Naive B cell (primary cell): ENCODE results near the gene TMEM150A. TPM values are rescaled to one million over a fixed set of nuclear protein-coding genes. Genes with fewer than 3 reads are reported as not detected.
"Not testable (repeated sequence)": the region's sequence is repeated elsewhere in the genome, so short reads cannot be mapped to it uniquely, and the experiment has no call there.

Experiments used
- ATAC-seq, 2 donors: fragments of 150-1000 bp; cut with Tn5 transposase; 2 replicates each; pipeline ENCODE4 v1.10.0; 2021; ENCODE audit warnings: low read depth in 2 of 2, mild to moderate bottlenecking in 2 of 2, moderate library complexity in 2 of 2
- DNase-seq: peaks from one replicate; pipeline ENCODE4 v3.0.0; 2022
- H3K27ac Mint-ChIP-seq, 6 donors: one replicate each; pipeline ENCODE4 v1.8.0; 2020 to 2022; ENCODE audit warnings: mild to moderate bottlenecking in 6 of 6, mixed read lengths in 6 of 6, moderate library complexity in 5 of 6, inconsistent platforms in 2 of 6
- H3K27me3 Mint-ChIP-seq, 3 donors: one replicate each; pipeline ENCODE4 v1.8.0; 2021 to 2022; ENCODE audit warnings: mixed read lengths in 3 of 3, mild to moderate bottlenecking in 1 of 3
- H3K36me3 Mint-ChIP-seq, 2 donors: one replicate each; pipeline ENCODE4 v1.8.0; 2020 to 2022; ENCODE audit warnings: mixed read lengths in 2 of 2, inconsistent platforms in 1 of 2, mild to moderate bottlenecking in 1 of 2
- H3K4me1 Mint-ChIP-seq, 3 donors: one replicate each; pipeline ENCODE4 v1.8.0; 2020 to 2022; ENCODE audit warnings: mixed read lengths in 3 of 3, inconsistent platforms in 1 of 3, mild to moderate bottlenecking in 1 of 3, moderate library complexity in 1 of 3
- H3K4me3 Mint-ChIP-seq, 8 donors: one replicate each; pipeline ENCODE4 v1.8.0; 2020 to 2022; ENCODE audit warnings: mild to moderate bottlenecking in 8 of 8, mixed read lengths in 8 of 8, moderate library complexity in 8 of 8, inconsistent platforms in 2 of 8
- H3K9me3 Mint-ChIP-seq, 7 donors: one replicate each; pipeline ENCODE4 v1.8.0; 2020 to 2022; ENCODE audit warnings: mixed read lengths in 7 of 7, mild to moderate bottlenecking in 5 of 7, inconsistent platforms in 2 of 7, moderate library complexity in 1 of 7
- polyA plus RNA-seq, 6 donors: library from polyadenylated mRNA; unstranded; fragments of 300-500 nt; fragmentation: Illumina TruSeq; gene quantifications; one replicate each; pipeline ENCODE4 v1.2.3, GENCODE V29; 2021; ENCODE audit warnings: low read depth in 6 of 6

Gene TMEM150A
- polyA plus RNA-seq, 6 donors from 2014 or later, result 11.8 to 25.0 (median 14.5) TPM

GRCh38 chr2:85631316-85631715 is 28.8 kb upstream of the TMEM150A start:
- Mint-ChIP-seq H3K9me3 (no peaks in the 10 kb centered on the region), H3K27me3 (no peaks in the 10 kb centered on the region), H3K27ac (no peak overlapping the region), H3K4me1 (peaks cover 7 to 22% (median 19%) of the 10 kb centered on the region in 3 donors), H3K36me3 (peaks cover 7 to 29% of the 10 kb centered on the region in 2 donors), H3K4me3 (no peak overlapping the region)
- no peak for DNase-seq
- ATAC-seq, result no peak

- H3K4me3 Mint-ChIP-seq, result peak overlapping the region in 1 of 8 donors; percentile 39
- H3K27ac Mint-ChIP-seq, result peak overlapping the region in 5 of 6 donors; percentile 6 to 91 (median 82)
- peaks cover 4 to 19% (median 12%) of the 10 kb centered on the region in 3 donors for H3K4me1 Mint-ChIP-seq
- H3K36me3 Mint-ChIP-seq, result peaks cover 14 to 20% of the 10 kb centered on the region in 2 donors
- DNase-seq (no peak), ATAC-seq (peak; percentile 69 to 90)
- H3K27me3 Mint-ChIP-seq, result no peaks in the 10 kb centered on the region
- no peaks in the 10 kb centered on the region for H3K9me3 Mint-ChIP-seq
Measured at GRCh38 chr2:85628658-85629057, 26.2 kb upstream of the TMEM150A start.

DNA sequence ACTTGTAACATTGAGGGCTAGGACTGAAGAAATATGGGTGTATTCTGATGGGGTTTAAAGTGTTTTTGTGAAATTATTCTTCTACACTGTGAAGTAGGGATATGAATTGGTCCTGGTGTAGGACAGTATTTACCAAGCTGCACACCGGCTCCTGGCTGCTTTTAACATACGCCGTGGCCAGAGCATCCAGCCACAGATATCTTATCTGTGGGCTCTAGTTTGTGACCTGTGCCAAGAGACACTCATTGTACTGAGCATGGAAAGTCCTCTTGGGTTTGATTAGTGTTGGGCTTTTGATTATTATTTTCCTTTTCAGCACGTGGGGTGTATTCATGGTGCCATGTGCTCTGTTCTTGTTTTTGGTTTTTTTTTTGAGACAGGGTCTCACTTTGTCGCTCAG is 21.5 kb upstream of the TMEM150A start:
- Mint-ChIP-seq H3K27me3 (no peaks in the 10 kb centered on the region), H3K4me3 (no peak overlapping the region), H3K36me3 (peaks cover 8 to 21% of the 10 kb centered on the region in 2 donors), H3K27ac (no peak overlapping the region), H3K4me1 (peaks cover 6 to 13% (median 6%) of the 10 kb centered on the region in 3 donors), H3K9me3 (no peaks in the 10 kb centered on the region)
- ATAC-seq, result no peak
- no peak for DNase-seq

DNA sequence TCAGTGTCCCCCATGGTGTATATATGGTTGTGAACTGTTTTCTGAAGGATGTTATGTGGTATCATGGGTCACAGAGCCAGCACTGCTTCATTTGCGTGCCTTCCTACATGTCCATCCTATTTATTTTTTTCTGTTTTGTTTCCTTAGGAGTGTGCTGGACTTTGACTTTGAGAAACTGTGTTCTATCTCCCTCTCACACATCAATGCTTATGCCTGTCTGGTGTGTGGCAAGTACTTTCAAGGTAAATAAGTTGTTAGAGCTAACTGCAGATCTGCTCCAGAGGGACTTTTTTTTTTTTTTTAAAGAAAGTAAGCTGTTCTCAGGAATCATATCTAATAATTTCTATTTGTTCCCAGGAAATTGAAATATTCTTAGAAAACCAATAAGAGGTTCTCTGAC is 18.8 kb upstream of the TMEM150A start:
- Mint-ChIP-seq H3K27me3 (no peaks in the 10 kb centered on the region), H3K27ac (no peak overlapping the region), H3K4me3 (no peak overlapping the region), H3K4me1 (peaks cover 8 to 24% (median 12%) of the 10 kb centered on the region in 3 donors), H3K36me3 (peaks cover 8 to 21% of the 10 kb centered on the region in 2 donors), H3K9me3 (no peaks in the 10 kb centered on the region)
- no peak for ATAC-seq
- DNase-seq, result no peak

DNA sequence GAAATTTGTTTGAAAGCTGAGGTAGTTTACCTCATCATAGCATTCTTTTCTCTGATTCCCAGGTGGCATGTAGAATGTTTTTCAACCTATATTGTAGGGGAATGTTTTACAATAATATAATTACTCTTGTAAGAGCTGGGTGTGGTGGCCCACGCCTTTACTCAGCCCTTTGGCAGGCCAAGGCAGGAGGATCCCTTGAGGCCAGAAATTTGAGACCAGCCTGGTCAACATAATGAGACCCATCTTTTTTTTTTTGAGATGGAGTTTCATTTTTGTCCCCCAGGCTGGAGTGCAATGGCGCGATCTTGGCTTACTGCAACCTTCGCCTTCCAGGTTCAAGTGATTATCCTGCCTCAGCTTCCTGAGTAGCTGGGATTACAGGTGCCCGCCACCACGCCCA is 17.1 kb upstream of the TMEM150A start:
- Mint-ChIP-seq H3K4me1 (peaks cover 12 to 32% (median 14%) of the 10 kb centered on the region in 3 donors), H3K27ac (no peak overlapping the region), H3K36me3 (peaks cover 0 to 14% of the 10 kb centered on the region in 2 donors), H3K4me3 (no peak overlapping the region), H3K27me3 (no peaks in the 10 kb centered on the region), H3K9me3 (no peaks in the 10 kb centered on the region)
- DNase-seq (no peak), ATAC-seq (no peak)

GRCh38 chr2:85617723-85618122 is 15.2 kb upstream of the TMEM150A start:
- H3K36me3 Mint-ChIP-seq, H3K27me3 Mint-ChIP-seq, H3K9me3 Mint-ChIP-seq, DNase-seq, ATAC-seq: not testable (repeated sequence)
- H3K4me1 Mint-ChIP-seq, result peaks cover 9 to 32% (median 14%) of the 10 kb centered on the region in 3 donors
- peak overlapping the region in 2 of 6 donors; percentile 11 to 63 for H3K27ac Mint-ChIP-seq
- peak overlapping the region in 6 of 8 donors; percentile 94 to 99 (median 97) for H3K4me3 Mint-ChIP-seq

DNA sequence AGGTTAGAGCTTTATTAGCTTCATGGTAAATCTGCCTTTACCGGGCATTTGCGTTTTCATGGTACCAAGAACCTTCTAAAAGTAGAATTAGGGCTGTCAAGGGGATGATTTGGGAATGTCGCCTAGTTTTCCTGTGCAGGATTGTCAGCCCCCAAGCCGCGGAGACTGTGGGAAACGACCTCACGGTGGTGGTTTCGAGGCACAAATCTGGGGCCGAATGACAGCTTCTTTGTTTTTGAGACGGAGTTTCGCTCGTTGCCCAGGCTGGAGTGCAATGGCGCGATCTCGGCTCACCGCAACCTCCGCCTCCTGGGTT is 12.9 kb upstream of the TMEM150A start:
- ATAC-seq (no peak), DNase-seq (no peak)
- Mint-ChIP-seq H3K27me3 (no peaks in the 10 kb centered on the region), H3K36me3 (no peaks in the 10 kb centered on the region), H3K4me1 (peaks cover 14 to 48% (median 20%) of the 10 kb centered on the region in 3 donors), H3K9me3 (no peaks in the 10 kb centered on the region), H3K4me3 (peak overlapping the region in 7 of 8 donors; percentile 42 to 99 (median 97)), H3K27ac (peak overlapping the region in 3 of 6 donors; percentile 54 to 94 (median 92))

DNA sequence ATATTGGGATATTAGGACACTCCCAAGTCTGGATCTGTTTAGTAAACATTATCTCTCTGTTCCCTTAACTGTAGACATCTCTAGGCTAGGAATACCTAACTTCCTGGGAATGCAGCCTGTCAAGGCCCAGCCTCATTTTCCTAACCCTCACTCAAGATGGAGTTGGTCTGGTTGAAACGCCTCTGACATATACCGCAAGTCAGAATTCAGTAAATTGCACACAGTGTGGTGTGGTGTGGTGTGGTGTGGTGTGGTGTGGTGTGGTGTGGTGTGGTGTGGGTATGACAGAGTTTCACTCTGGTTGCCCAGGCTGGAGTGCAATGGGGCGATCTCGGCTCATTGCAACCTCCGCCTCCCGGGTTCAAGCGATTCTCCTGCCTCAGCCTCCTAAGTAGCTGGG is 12.3 kb upstream of the TMEM150A start:
- H3K9me3 Mint-ChIP-seq, ATAC-seq, H3K27me3 Mint-ChIP-seq, DNase-seq, H3K36me3 Mint-ChIP-seq: not testable (repeated sequence)
- peak overlapping the region in 1 of 8 donors; percentile 97 for H3K4me3 Mint-ChIP-seq
- H3K4me1 Mint-ChIP-seq, result peaks cover 17 to 54% (median 25%) of the 10 kb centered on the region in 3 donors
- peak overlapping the region in 1 of 6 donors; percentile 59 for H3K27ac Mint-ChIP-seq

DNA sequence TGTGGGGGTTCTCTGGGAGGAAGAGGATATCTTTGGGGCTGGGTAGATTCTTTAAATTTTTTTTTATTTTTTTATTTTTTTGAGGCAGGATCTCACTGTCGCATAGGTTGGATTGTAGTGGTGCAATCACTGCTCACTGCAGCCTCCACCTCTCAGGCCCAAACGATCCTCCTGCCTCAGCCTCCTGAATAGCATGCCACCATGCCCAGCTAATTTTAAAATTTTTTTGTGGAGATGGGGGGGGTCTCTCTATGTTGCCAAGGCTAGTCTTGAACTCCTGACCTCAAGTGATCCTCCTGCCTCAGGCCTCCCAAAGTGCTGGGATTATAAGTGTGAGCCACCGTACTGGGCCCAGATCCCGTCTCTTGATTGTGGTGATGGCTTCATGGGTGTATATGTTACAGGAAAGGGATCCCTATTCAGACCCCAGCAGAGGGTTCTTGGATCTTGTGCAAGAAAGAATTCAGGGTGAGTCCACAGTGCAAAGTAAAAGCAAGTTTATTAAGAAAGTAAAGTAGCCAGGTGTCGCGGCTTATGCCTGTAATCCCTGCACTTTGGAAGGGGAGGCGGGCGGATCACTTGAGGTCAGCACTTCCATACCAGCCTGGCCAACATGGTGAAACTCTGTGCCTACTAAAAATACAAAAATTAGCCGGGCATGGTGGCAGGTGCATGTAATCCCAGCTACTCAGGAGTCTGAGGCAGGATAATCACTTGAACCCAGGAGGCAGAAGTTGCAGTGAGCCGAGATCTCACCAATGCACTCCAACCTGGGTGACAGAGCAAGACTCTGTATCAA is 11.4 kb upstream of the TMEM150A start:
- ATAC-seq (no peak), DNase-seq (no peak)
- Mint-ChIP-seq H3K27ac (peak overlapping the region in 1 of 6 donors; percentile 62), H3K36me3 (no peaks in the 10 kb centered on the region), H3K27me3 (no peaks in the 10 kb centered on the region), H3K9me3 (no peaks in the 10 kb centered on the region), H3K4me1 (peaks cover 19 to 59% (median 30%) of the 10 kb centered on the region in 3 donors), H3K4me3 (peak overlapping the region in 5 of 8 donors; percentile 10 to 97 (median 50))

DNA sequence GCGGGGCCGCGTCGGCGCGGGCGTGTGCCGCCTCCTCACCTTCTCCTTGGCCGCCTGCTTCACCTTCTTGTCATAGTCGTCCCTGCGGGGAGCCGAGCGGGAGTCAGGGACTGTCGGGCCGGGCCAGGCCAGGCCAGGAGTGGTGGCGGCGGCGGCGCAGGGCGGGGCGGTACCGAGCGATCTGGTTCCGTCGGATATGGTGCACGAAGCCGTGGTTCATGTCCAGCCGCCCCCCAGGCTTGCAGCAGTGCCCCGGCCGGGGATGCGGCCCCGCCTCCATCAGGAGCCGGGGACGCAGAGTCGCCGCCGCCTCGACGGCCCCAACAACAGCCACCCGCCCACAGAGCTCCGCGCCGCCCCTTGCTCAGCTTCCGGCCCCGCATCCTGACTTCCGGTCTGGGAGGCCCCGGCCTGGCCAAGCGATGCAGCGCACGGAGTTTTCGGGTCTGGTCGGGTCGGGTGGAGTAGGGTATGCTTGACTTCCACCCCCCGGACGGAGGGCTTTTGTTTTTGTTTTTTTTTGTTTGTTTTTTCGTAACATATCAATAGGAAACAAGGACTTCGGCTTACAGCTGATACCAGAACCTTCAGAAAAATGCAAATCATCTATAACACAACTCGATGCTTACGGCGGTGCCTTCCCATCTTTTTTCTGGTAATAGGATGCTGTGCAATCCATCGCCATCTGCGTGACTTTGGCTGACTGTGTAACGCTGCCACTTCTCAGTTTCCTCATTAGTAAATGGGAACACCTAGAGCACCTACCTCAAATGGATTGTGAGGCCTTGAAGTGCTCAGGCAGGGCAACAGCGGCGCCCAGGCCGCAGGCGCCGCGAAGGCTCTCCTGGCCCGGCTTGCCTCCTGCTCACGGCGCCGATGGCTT is 9.4 kb upstream of the TMEM150A start, which contains the start of gene C2orf68:
C2orf68 (minus strand) TSS at position 362 of the 883 bp plus-strand sequence; CDS start at position 280, 82 bp downstream.
- peaks cover 18 to 57% (median 35%) of the 10 kb centered on the region in 3 donors for H3K4me1 Mint-ChIP-seq
- peak; percentile 87 for DNase-seq

GRCh38 chr2:85611217-85611704 is 8.8 kb upstream of the TMEM150A start:
- Mint-ChIP-seq H3K27me3 (no peaks in the 10 kb centered on the region), H3K27ac (peak overlapping the region; percentile 88 to 96 (median 92)), H3K4me3 (peak overlapping the region; percentile 89 to 99 (median 97)), H3K36me3 (no peaks in the 10 kb centered on the region), H3K9me3 (no peaks in the 10 kb centered on the region), H3K4me1 (peaks cover 18 to 59% (median 37%) of the 10 kb centered on the region in 3 donors)
- no peak for DNase-seq
- peak in 1 of 2 donors; percentile 2 for ATAC-seq

More for the DNA sequence above, 9.4 kb upstream of the TMEM150A start, which contains the start of gene C2orf68:
- Mint-ChIP-seq H3K9me3 (no peaks in the 10 kb centered on the region), H3K27ac (peak within 1 kb of the TSS; percentile 88 to 96 (median 94)), H3K27me3 (no peaks in the 10 kb centered on the region), H3K36me3 (no peaks in the 10 kb centered on the region), H3K4me3 (peak within 1 kb of the TSS; percentile 89 to 99 (median 97))
- peak; percentile 74 to 75 for ATAC-seq

DNA sequence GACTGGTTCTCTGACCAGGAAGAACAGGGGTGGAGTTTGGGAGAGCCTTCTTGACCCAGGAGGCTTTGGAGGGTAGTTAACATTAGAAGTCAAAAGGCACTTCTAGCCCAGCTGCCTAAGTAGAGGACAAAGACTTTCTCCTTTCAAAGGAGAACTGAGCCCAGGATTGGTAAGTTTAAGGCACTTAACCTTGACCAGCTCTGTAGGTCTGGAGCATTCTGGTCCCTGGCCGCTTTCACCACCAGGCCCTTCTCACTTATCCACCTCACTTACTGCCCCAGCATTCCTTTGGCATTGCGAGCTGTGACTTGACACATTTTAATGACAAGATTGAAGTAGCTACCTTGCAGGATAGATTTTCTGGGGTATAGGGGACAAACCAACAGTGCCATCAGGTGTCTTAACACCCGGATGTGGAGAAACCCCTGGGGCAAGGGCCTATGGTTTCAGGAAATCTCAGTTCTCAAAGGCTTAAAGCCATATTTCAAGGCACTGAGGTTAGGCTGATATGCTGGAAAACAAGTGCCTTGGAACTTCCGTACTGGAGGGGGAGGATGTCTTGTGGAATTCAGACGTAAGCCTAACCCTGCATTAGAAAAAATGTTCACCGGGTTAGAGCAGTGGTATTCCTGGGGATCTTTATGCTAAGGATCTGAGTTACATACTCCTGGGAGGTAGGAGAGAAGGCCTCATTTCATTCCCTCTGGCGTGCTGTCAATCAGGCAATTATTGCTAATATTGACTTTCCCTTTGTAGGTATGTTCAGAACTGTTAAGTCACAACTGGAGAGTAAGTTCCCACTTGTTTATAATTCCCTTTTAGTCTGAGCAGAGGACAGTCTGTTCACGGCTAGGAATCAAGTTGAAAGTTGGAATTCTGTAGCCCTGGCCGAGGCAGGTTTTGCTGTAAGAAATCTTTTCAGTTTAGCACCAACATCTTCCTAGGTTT is 5.0 kb upstream of the TMEM150A start:
- Mint-ChIP-seq H3K9me3 (no peaks in the 10 kb centered on the region), H3K4me3 (peak overlapping the region in 2 of 8 donors; percentile 81 to 88), H3K36me3 (no peaks in the 10 kb centered on the region), H3K27ac (peak overlapping the region in 1 of 6 donors; percentile 24), H3K27me3 (no peaks in the 10 kb centered on the region), H3K4me1 (peaks cover 28 to 77% (median 51%) of the 10 kb centered on the region in 3 donors)
- ATAC-seq, result no peak
- DNase-seq, result no peak
